SK-N-MC (cell line): ENCODE results near the gene RPA1.
"Not testable (repeated sequence)": the region's sequence is repeated elsewhere in the genome, so short reads cannot be mapped to it uniquely, and the experiment has no call there.

Source experiments
- DNase-seq: peaks from one replicate; pipeline ENCODE4 v3.0.0-alpha.2; 2011; ENCODE audit warnings: low read depth, low spot score
- H3K27ac ChIP-seq: fragments of 200-600 bp; sonication (generic); 2 replicates; pipeline ENCODE4 v1.5.1; 2016; ENCODE audit warnings: mixed run types
- H3K36me3 ChIP-seq: fragments of 200-600 bp; sonication (generic); 2 replicates; pipeline ENCODE4 v1.6.1; 2017; ENCODE audit warnings: antibody characterized with exemption, low read length, mixed read lengths; ENCODE audit not compliant: insufficient read depth
- H3K4me3 ChIP-seq: fragments of 200-600 bp; sonication (generic); 2 replicates; pipeline ENCODE4 v1.5.1; 2016
- H3K9ac ChIP-seq: fragments of 200-600 bp; sonication (generic); 2 replicates; pipeline ENCODE4 v1.8.0; 2017; ENCODE audit warnings: mixed run types, mixed read lengths; ENCODE audit not compliant: insufficient read length
- H3K9me3 ChIP-seq: fragments of 200-600 bp; sonication (generic); 2 replicates; pipeline ENCODE4 v1.6.1; 2017; ENCODE audit warnings: low read depth, mild to moderate bottlenecking, antibody characterized with exemption, low read length, moderate library complexity, mixed read lengths
- EZH2 ChIP-seq: fragments of 200-600 bp; sonication (generic); IDR thresholded peaks from one replicate; pipeline ENCODE4 v1.6.1; 2017; ENCODE audit warnings: antibody characterized with exemption
- FOXP2 ChIP-seq: optimal IDR thresholded peaks from 2 replicates; pipeline ENCODE3; 2011; ENCODE audit warnings: mild to moderate bottlenecking, moderate library complexity; ENCODE audit not compliant: insufficient read depth; ENCODE audit errors: extremely low read length, control extremely low read depth
- POLR2AphosphoS5 ChIP-seq: IDR thresholded peaks from 2 replicates; pipeline ENCODE4 v1.6.1; 2012; ENCODE audit warnings: mild to moderate bottlenecking, low read depth, low read length, borderline replicate concordance

The RPA1 gene

DNA sequence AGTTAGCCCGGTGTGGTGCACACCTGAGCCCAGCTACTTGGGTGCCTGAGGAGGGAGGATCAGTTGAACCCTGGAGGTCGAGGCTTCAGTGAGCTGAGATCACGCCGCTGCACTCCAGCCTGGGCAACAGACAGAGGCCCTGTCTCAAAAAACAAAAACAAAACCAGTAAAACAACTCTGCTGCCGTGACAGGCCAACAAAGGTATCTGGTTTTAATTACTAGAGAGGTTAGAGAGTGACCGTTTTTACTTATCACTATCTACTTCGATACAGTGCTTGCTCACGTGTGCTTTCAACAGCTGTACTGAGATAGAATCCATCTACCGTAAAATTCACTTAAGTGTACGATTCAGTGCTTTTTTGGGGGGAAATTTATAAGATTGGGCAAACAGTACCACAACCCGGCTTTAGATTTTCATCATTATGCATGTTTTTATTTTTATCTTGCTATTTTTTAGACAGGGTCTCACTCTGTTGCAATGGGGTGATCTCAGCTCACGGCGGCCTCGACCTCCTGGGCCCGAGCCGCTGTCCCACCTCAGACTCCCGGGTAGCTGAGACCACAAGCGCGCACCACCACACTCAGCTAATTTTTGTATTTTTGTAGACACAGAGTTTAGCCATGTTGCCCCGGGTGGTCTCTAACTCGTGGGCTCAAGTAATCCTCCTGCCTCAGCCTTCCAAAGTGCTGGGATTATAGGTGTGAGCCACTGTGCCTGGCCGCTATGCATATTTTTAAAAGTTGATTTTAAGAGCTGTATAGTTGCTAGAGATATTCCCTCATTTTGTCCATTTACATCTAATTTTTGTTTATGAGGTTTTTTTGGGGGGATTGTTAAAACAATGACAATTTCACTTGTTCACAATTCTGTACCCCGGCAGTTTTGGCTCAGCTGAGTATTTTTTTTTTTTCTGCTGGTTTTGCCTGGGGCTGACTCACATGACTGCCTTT, 37.0 kb upstream of the RPA1 start:
- DNase-seq = no peak
- no peak overlapping the region for H3K4me3 ChIP-seq
- TF ChIP-seq EZH2 (no peak), POLR2AphosphoS5 (no peak), FOXP2 (no peak)
- no peak overlapping the region for H3K9ac ChIP-seq
- H3K27ac ChIP-seq = no peak overlapping the region
- peaks cover 16% of the 10 kb centered on the region for H3K36me3 ChIP-seq
- H3K9me3 ChIP-seq = no peaks in the 10 kb centered on the region

DNA sequence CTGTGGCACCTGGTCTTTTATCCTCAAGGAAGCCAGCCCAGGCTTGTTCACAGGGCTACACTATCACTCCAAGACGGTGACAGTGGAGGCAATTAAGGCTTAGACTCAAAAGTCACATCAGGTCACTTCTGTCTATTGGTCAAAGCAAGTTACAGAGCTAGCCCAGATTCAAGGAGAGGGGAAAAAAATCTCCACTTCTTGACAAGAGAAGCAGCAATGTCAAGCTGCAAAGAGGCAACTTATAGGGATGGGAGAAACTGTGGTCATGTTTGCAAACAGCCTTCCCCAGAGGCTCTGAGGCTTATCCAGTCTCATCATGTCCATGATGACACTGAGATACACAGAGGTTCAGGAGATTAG, 36.4 kb upstream of the RPA1 start:
- H3K36me3 ChIP-seq = peaks cover 15% of the 10 kb centered on the region
- H3K9me3 ChIP-seq = no peaks in the 10 kb centered on the region
- TF ChIP-seq EZH2 = no peak
- TF ChIP-seq POLR2AphosphoS5 = no peak
- TF ChIP-seq FOXP2 = no peak
- DNase-seq = no peak
- H3K4me3 ChIP-seq = no peak overlapping the region
- H3K9ac ChIP-seq = no peak overlapping the region
- H3K27ac ChIP-seq = no peak overlapping the region

DNA sequence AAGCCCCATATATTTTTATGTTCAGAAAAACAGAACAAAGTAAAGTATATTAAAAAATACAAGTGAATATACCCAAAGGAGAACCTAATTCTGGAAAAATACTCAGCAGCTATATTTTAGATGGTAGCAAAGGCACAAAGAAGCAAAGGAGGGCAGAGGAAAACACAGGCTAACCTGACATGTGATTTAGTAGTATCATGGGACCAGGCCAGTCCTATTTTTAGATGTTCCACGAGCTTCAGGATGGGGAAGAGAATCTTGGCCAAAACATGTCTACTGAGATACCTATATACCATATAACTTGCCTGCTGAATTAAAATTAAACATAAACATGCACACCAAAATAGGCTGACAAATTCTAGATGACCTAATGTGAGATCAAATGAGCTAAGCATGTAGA, 33.0 kb upstream of the RPA1 start:
- no peak overlapping the region for H3K4me3 ChIP-seq
- no peak for DNase-seq
- TF ChIP-seq EZH2 (no peak), POLR2AphosphoS5 (no peak), FOXP2 (no peak)
- H3K27ac ChIP-seq = no peak overlapping the region
- peaks cover 25% of the 10 kb centered on the region for H3K36me3 ChIP-seq
- no peak overlapping the region for H3K9ac ChIP-seq
- no peaks in the 10 kb centered on the region for H3K9me3 ChIP-seq

DNA sequence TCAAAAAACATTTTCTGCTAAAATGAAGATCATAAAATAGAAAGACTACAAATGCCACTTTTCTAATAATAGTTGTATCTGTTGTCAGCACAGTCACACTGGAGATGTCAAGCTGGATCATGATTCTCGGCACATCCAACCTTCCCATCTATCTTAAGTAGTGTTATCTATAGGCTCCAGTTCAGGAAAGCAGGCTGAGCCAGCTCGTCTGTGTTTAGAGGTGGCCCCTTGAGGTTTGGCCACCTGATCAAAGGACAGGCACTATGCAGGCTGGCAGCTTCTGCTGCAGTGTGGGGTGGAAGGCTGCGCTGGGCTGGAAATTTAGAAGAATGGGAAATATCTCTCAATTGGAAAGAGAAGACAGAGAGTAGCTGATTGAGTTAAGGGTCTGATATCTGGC, 32.5 kb upstream of the RPA1 start:
- Histone ChIP-seq H3K27ac (no peak overlapping the region), H3K4me3 (no peak overlapping the region), H3K9ac (no peak overlapping the region), H3K9me3 (no peaks in the 10 kb centered on the region), H3K36me3 (peaks cover 25% of the 10 kb centered on the region)
- DNase-seq = no peak
- no peak for TF ChIP-seq FOXP2
- TF ChIP-seq POLR2AphosphoS5 = no peak
- no peak for TF ChIP-seq EZH2

DNA sequence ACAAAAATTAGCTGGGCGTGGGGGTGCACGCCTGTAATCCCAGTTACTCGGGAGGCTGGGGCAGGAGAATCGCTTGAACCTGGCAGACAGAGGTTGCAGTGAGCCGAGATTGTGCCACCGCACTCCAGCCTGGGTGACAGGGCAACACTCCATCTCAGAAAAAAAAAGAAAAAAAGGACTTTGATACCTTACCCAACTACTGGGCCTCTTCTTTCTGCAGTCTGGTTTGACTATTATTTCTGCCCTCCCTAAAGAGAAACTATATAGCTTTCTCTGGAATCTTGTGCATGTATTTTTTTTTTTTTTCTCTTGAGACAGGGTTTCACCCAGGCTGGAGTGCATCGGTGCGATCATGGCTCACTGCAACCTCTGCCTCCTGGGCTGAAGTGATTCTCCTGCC, 32.0 kb upstream of the RPA1 start:
- H3K36me3 ChIP-seq = peaks cover 25% of the 10 kb centered on the region
- not testable (repeated sequence) for DNase-seq, H3K27ac ChIP-seq, H3K9ac ChIP-seq, H3K4me3 ChIP-seq, H3K9me3 ChIP-seq

DNA sequence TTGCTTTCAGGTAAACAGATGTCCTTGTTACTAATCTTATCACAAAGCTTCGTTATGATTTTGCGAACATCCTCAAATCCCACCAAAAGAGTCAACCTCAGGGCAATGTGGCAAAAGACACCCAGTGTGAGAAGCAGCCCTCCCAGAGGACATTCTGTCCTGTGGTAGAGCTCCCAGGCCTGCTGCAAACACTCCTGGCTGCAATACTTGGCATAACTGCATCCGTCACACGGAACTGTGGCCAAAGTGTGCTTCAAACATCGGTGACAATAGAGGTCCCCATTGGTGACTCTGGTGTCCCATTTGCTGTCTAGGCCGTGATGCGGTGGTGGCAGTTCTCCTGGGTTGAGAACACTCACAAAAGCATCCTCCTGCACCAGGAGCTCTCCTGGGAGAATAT, 29.6 kb upstream of the RPA1 start:
- no peak overlapping the region for H3K27ac ChIP-seq
- H3K4me3 ChIP-seq = no peak overlapping the region
- peaks cover 28% of the 10 kb centered on the region for H3K36me3 ChIP-seq
- no peak for DNase-seq
- no peak overlapping the region for H3K9ac ChIP-seq
- TF ChIP-seq FOXP2 = no peak
- TF ChIP-seq EZH2 = no peak
- TF ChIP-seq POLR2AphosphoS5 = no peak
- no peaks in the 10 kb centered on the region for H3K9me3 ChIP-seq

DNA sequence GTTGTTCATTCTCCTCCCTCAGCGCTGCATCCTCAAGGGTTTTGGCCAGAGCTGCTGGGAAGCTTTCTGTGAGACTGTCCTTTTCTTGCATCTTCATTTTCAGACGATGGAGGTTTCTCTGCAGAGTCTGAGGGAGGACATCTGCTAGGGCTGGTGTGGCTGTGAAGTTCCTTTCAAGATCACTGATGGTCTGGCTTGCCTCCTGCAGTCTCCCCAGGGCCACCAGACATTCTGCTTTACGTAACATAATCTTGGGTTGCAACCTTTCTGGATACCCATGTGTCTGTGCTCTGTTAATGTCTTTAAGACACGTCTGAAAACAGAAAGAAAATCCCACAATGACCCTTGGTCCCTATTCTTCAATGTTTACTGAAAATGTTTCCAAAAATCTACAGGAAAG, 29.1 kb upstream of the RPA1 start:
- peaks cover 28% of the 10 kb centered on the region for H3K36me3 ChIP-seq

DNA sequence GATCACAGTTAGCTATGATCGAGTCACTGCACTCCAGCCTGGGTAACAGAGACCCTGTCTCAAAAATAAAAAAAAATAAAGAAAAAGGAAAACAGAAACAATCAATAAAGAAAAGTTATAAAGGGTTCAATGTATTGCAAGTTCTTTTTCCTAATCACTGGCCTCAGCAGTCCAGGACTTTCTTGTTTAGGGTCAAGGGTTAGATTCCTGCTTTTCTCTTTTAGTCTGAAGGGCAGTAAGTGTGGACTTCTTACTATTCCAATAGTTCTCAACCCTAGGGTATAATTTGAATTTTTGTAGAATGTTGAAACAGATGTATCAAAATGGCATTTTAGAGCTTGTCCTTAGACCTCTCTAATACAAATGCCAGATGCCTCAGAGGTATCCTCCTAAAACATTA, 27.4 kb upstream of the RPA1 start:
- H3K4me3 ChIP-seq = no peak overlapping the region
- no peaks in the 10 kb centered on the region for H3K9me3 ChIP-seq
- no peak for DNase-seq
- H3K27ac ChIP-seq = no peak overlapping the region
- TF ChIP-seq EZH2 = no peak
- no peak for TF ChIP-seq POLR2AphosphoS5
- TF ChIP-seq FOXP2 = no peak
- peaks cover 26% of the 10 kb centered on the region for H3K36me3 ChIP-seq
- no peak overlapping the region for H3K9ac ChIP-seq

More for the DNA sequence above, 29.1 kb upstream of the RPA1 start:
- no peak overlapping the region for H3K9ac ChIP-seq
- DNase-seq = no peak
- H3K4me3 ChIP-seq = no peak overlapping the region
- H3K9me3 ChIP-seq = no peaks in the 10 kb centered on the region
- no peak for TF ChIP-seq EZH2
- no peak for TF ChIP-seq FOXP2
- 0 out of 2 replicates have a peak overlapping the region, but pooled peaks have one; percentile 36 for H3K27ac ChIP-seq

DNA sequence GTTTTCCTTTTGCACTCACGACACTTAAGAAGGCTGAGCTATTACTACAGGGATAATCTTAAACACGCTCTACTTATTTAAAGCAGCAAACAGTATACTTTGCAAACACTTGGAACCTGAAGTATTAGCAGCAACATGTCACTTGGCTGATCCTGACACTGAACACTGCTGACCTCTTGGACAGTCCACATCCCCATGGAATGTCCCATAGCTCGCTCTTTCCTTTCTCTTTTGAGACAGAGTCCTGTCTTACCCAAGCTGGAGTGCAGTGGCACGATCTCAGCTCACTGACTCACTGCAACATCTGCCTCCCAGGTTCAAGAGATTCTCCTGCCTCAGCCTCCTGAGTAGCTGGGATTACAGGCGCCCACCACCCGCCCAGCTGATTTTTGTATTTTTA, 26.5 kb upstream of the RPA1 start:
- H3K36me3 ChIP-seq = peaks cover 31% of the 10 kb centered on the region
- H3K9me3 ChIP-seq = no peaks in the 10 kb centered on the region
- no peak overlapping the region for H3K27ac ChIP-seq
- H3K4me3 ChIP-seq = no peak overlapping the region
- H3K9ac ChIP-seq = no peak overlapping the region
- no peak for DNase-seq
- TF ChIP-seq EZH2 (no peak), FOXP2 (no peak), POLR2AphosphoS5 (no peak)
